ENCODE measurements around the gene CALN1.

Gene CALN1

GRCh38 chr7:72249106-72249505, 163.0 kb downstream of the CALN1 start:
- TF ChIP-seq, protein P1, sequence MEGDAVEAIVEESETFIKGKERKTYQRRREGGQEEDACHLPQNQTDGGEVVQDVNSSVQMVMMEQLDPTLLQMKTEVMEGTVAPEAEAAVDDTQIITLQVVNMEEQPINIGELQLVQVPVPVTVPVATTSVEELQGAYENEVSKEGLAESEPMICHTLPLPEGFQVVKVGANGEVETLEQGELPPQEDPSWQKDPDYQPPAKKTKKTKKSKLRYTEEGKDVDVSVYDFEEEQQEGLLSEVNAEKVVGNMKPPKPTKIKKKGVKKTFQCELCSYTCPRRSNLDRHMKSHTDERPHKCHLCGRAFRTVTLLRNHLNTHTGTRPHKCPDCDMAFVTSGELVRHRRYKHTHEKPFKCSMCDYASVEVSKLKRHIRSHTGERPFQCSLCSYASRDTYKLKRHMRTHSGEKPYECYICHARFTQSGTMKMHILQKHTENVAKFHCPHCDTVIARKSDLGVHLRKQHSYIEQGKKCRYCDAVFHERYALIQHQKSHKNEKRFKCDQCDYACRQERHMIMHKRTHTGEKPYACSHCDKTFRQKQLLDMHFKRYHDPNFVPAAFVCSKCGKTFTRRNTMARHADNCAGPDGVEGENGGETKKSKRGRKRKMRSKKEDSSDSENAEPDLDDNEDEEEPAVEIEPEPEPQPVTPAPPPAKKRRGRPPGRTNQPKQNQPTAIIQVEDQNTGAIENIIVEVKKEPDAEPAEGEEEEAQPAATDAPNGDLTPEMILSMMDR (IDR thresholded peaks at IDR 0.05; ENCODE audit: low read depth, low read length, missing control alignments): no peak
- no peak overlapping the region for H3K4me3 ChIP-seq (replicated peaks; ENCODE audit: low read depth, low read length)
- no peak for DNase-seq (ENCODE audit: extremely low read depth, low read depth)

GRCh38 chr7:72244826-72245398, 167.2 kb downstream of the CALN1 start:
- no peak overlapping the region for H3K4me3 ChIP-seq (replicated peaks; ENCODE audit: low read depth, low read length)

GRCh38 chr7:72243329-72243728, 168.8 kb downstream of the CALN1 start:
- H3K4me3 ChIP-seq (replicated peaks; ENCODE audit: low read depth, low read length): no peak overlapping the region
- no peak for DNase-seq (ENCODE audit: extremely low read depth, low read depth)
- TF ChIP-seq, protein P1 (IDR thresholded peaks at IDR 0.05; ENCODE audit: low read depth, low read length, missing control alignments): no peak

More at GRCh38 chr7:72244826-72245398, 167.2 kb downstream of the CALN1 start:
- DNase-seq (ENCODE audit: extremely low read depth, low read depth): no peak
- TF ChIP-seq, protein P1 (IDR thresholded peaks at IDR 0.05; ENCODE audit: low read depth, low read length, missing control alignments): no peak

DNA sequence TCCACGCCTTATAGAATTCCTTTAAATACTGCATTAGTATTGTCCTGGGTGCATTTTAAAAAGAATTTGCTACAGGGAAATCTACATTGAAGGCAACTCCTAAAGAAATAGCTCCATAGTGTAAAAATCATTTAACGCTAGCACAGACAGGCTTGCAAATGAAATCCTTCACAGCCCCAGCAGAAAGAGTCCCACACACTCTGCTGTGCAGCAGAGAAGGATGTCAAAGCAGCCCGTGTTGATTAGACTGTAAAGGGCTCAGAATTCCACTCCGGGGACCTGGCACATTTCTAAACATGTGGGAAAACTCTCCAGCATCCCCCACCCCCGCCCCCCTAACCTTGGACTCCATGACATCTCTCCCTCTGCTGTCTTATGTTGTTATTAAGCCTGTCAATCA, 176.8 kb downstream of the CALN1 start:
- no peak overlapping the region for H3K4me3 ChIP-seq (replicated peaks; ENCODE audit: low read depth, low read length)
- no peak for DNase-seq (ENCODE audit: extremely low read depth, low read depth)
- TF ChIP-seq, protein P1 (IDR thresholded peaks at IDR 0.05; ENCODE audit: low read depth, low read length, missing control alignments): no peak

DNA sequence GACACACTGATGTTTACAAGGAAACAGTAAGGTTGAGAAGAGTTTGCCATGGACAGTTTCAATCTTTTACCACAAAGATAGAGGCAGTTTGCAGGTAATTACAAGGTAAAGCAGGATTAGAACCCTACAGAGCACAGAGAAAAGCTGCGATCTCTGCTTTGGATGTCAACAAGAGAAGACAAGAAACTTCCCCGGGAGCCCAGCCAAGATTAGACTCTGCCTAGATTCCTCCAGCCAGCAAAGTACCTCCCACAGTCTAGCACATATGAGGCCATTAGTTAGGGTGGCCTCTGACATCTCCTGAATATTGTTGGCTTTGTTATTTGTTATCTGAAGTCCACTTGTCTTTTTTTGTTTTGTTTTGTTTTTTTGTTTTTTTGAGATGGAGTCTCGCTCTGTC, 178.1 kb downstream of the CALN1 start:
- no peak for DNase-seq (ENCODE audit: extremely low read depth, low read depth)
- TF ChIP-seq, protein P1 (IDR thresholded peaks at IDR 0.05; ENCODE audit: low read depth, low read length, missing control alignments): no peak
- no peak overlapping the region for H3K4me3 ChIP-seq (replicated peaks; ENCODE audit: low read depth, low read length)

GRCh38 chr7:72230281-72230680, 181.9 kb downstream of the CALN1 start:
- H3K4me3 ChIP-seq (replicated peaks; ENCODE audit: low read depth, low read length): no peak overlapping the region
- TF ChIP-seq, protein P1 (IDR thresholded peaks at IDR 0.05; ENCODE audit: low read depth, low read length, missing control alignments): no peak
- DNase-seq (ENCODE audit: extremely low read depth, low read depth): no peak

DNA sequence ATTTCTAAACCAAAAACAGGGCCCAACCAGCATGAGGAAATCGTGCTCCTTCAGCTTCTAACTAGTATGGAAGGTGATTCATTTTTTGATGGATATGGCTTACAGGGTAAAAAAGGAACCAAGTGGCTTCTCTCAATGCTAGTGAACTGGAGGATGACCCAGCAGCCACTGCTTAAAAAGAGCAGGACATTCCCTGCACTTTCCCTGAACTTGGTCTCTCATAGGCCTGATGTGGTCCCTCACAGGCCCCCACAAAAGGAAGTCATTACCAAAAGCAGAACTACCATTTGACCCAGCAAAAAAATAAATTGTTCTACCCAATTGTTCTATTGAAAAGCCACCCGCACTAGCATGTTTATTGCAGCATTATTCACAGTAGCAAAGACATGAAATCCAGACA, 188.8 kb downstream of the CALN1 start:
- TF ChIP-seq, protein P1 (IDR thresholded peaks at IDR 0.05; ENCODE audit: low read depth, low read length, missing control alignments): no peak
- no peak for DNase-seq (ENCODE audit: extremely low read depth, low read depth)
- H3K4me3 ChIP-seq (replicated peaks; ENCODE audit: low read depth, low read length): no peak overlapping the region
